GM18526 (cell line): ENCODE results near the gene CAPN14.

Source experiments
- POLR2A ChIP-seq: IDR thresholded peaks from 3 replicates; pipeline ENCODE4 v1.6.1; 2011; ENCODE audit not compliant: insufficient read length; ENCODE audit errors: extremely low read depth

CAPN14 gene

DNA sequence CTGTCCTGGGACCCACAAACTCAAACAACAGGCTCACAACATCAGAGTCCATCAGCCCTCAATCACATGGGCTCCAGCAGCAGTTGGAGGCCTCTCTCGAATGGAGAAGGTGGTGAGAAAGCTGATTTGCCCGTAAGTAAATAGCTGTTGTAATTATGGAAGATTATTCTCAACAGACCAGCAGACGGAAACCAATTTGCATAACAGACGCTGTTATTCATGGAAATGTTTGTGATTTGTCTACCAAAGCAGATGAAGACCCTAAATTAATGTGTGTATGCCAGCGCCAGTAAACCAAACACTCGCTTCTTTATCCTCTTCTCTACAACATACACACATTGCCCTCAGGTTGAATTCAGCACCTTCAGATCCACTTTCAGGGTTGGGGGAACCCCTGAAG is 55.7 kb downstream of the CAPN14 start:
- no peak for TF ChIP-seq POLR2A

DNA sequence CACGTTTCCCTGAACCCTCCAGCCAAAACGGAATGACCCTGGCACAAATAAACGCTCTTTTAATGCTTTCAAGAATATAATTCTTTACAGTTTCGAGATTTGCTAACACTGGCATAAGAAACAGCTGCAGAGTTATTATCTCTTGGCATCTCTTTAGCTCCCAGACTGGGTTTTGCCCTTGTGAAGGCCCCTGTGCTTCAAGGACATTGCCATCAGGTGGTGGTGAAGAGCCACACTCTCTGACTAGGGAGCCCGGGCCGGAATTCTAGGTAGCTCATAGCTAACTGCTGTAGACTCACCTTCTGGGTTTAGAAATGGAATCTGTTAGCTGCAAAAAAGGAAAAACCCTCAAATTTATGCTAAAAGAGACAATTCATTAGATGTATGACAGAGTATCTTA is 65.8 kb downstream of the CAPN14 start:
- TF ChIP-seq POLR2A, result no peak

DNA sequence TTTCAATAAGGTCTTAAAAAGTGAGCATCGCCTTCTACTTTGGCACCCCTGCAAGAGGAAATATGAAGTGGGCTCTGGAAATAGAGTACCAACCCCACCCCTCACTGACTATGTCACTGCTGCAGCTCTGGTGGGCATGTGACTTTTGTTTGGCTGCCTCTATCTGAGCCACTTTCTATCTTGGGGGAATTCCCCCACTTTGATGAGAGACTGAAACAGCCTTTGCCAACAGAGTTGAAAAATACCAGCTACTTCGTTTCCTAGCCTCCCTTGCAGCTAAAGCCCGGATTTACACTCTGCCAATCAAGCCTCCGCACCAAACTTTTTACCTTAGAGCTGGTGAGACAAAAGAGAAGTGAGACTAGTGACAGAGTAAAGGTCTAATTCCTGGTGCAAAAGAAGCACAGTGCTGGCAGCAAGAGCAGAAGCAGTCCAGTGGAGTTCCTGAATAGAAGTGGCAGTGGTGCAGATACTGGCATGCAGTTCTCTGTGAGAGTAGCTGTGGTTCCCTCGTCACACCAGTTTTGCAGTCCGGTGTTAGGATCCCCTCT is 67.1 kb downstream of the CAPN14 start:
- no peak for TF ChIP-seq POLR2A

DNA sequence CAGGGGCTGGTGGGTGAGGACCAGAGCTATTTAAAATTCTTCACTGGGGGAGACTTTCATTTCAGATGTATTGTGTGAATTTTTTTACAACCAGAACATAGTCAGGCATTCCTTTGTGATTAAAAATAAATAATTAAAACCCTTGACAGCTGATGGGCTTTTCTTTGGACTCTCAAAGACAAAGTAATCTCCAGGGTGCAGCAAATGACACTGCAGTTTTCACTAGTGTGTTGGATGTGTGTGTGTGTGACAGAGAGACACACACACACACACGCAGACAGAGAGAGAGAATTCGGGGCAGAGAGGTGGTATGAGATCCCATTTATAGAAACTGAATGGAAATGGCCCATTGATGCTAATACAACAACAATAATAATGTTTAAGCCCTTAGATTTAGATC is 68.8 kb downstream of the CAPN14 start:
- TF ChIP-seq POLR2A, result no peak

DNA sequence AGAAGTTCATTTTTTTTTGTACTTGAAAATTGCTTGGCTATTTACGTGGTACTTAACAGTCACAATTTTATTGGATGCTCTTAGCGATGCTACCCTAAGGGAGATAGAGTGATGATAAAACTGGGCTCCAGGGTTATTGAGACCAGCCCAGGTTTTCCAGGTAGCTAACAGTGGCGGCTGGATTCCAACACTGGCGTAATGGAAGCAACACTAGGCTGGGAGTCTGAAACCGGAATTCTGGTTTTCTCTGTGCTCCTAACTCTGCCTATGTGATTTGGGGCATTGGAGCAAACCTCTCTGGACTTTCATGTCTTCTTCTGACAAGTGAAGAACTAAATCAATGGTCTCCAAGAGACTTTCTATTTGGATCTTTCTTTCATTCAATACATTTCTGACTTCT is 69.7 kb downstream of the CAPN14 start:
- TF ChIP-seq POLR2A, result no peak

DNA sequence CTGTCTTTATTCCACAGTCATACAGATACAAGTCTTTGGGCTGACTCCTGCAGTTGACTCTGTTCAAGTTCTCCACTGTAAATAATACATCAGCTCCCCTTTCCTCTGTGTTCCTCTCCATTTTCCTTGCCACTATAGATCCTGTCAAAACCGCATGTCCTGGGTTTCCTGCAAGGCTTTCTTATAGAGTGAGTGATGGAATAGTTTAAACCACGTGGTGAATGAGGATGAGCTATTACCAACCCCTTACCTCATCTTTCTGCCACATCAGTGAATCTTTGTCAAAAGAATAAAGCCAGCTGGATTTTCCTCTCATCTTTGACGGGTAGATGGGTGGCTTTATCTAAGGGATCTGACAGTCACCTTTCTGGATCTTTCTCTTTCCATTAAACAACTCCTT is 75.2 kb downstream of the CAPN14 start:
- no peak for TF ChIP-seq POLR2A

DNA sequence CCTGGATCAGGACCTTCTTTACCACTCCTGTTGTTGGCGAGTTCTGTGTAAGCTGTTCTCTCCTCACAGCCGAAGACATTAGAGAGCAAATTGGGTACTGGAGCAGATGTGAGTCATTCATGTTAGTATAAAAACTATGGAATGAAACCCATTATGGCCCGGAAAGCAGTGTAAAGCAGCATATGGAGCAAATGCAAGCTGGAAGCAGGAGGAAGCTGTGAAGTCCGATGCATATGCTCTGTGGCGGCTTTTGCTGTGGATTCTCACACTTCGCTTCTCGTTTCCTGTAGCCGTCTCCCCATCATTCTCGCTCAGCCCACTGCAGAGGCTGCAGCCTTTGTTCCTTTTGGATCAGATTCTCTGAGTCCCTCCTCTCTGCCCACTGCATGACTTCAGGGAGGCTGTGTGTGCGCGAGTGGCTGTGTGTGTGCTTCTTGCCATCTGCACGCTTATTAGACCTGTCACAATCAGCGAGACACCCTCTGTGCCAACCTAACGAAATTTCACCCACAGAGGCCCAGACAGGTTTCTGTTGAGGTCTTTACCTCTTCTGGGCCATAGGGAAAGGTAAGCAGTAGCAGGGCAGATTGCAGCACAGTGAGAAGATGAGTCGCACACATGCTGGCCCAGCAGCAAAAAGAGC is 75.8 kb downstream of the CAPN14 start:
- no peak for TF ChIP-seq POLR2A

DNA sequence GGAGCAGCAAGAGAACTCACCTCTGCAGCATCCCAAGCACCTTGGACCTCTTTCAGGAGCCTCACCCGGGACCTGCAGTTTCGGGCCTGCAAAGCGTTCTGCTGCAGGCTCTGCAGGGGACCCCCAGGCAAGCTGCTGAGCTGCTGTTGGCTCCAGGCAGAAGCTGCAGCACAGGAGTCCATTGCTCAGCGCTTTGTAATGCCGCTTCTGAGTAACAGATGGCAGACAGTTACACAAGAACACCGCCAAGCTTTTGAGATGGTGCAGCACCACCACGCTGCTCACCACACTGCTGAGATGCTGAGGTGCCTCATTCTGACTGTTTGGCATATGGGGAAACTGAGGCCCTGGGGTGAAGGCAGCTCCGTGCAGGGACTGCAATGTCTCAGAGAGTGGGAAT is 77.2 kb downstream of the CAPN14 start:
- TF ChIP-seq POLR2A, result no peak

DNA sequence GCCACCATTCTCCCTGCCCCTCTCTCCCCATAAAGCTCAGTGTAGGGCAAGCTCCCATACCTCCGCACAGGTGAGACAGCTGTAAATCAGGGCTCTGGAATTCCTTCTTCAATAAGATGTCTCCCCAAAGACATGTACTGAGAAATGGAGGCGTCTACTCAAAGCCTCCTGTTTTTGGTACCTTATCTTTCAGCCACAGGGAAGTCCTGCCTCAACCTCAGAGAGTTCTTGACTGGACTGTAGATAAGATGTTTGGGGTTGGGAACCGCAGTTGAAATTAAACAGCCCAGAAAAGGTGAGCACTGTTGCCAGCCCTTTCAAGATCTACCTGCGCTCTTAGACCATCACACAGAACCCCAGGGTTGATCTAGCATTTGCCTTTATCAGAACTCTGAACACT is 77.6 kb downstream of the CAPN14 start:
- no peak for TF ChIP-seq POLR2A

DNA sequence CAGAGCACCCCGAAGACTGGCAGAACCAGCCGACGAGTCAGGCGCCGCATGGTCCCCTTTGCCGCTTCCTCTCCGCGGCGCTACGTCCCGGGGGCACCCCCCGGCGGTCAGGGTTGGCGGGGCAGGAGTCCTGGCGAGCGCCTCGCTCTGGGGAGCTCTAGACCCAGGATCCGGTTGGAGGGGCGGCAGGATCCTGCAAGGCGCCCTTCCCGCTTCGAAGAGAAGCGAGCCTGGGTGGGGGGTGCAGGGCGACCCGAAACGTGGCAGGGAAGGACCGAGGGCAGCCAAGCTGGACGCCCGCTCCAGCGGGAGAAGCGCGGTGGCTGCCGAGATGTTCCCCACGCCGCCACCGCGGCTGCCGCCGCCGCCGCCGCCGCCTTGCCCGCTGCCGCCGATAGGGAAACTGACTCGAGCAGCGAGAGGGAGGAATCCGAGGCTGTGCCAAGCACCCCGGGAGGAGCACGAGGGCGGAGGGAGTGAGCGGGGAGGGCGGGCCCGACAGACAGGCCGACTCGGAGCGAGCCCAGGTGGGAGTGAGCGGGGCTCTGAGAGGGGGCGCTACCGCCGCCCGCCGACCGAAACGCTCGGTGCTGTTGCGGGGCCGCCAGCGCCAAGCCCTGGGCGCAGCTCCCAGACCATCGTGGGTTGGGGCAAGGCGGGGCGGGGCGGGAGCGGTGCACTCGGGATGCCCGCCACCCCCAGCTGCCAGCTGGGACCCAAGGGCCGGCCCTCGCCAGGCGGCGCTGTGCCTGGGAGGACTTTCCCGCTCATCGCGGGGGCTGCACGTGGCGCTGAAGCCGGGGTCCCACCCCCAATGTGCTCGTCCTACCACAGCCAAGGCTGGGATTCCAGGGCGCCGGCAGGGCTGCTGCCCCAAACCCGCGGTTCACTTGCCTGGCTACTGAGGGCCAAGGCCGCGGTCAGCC is 79.0 kb downstream of the CAPN14 start, which contains the start of gene GALNT14:
Gene GALNT14, minus strand, starts transcription at position 404 of the 926 bp plus-strand sequence. Its CDS starts 354 bp downstream, at position 50.
- TF ChIP-seq POLR2A, result no peak

DNA sequence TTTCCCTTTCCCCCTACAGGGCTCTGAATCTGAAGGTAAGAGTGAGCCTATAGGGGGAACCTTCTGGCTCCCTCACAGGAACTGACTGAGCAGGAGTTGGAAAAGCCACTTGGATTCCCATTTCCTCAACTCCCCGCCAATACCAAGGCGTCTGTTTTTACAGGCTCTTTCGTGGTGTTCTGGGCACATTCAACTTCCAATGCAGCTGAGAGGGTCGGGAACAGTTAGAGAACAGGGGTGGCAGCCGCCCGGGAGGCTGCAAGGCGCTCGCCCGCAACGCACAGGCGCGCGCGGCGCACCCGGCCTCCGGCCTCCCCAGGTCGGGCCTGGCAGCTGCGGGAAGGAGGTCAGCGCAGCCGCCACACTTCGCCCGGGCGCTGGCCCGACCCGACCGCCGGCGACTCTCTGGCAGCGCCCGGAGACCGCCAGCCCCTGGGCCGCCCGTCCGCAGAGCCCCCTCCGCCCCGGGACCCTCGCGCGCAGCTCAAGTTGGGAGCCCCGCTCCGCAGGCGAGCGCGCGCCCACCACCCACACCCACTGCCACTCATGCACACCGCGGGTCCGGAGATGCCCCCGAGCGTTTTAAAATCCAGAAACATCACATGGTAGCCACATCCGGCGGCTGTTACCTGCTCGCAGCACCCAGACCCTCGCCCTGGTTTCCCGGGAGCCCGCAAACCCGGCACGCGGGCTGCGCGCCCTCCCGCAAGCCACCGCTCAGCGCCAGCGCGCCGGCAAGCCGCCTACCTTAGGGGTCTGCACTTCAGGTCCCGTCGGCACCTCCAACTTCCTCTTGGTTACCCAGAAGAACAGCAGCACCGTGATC is 79.9 kb downstream of the CAPN14 start:
- no peak for TF ChIP-seq POLR2A

DNA sequence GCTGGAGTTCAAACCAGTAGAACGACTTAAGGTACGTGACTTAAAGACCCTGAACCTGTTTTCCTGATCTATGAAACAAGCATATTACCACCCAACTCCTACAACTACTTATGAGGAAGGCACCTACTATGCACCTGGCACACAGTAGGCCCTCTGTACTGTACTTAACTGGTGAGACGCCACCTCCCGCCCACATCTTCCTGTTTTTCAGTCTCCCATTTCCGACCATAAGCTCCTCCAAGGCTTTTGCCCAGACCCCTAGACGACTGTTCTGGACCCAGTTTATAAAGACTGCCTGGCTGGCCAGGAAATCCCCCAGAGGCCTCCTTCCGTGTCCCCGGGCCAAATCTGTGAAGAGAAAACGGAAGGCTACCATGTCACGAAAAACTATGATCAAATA is 80.6 kb downstream of the CAPN14 start:
- no peak for TF ChIP-seq POLR2A

DNA sequence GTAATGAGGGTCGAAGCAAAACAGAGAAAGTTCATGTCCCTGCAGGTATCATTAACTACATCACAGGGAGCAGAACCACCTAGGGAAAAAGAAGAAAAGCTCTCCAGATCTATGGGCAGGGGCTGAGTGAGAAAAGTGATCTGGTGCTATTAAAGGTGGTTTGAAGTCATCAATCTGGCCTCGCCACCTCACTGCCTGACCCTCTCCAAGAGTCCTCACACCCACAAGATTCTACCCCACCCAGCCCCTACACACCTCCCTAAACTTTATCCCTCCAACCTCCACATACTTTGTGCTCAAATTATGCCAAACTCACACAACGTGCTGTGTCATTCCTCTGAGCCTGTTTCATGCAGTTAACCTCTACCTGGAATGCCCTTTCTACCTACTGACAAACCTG is 81.3 kb downstream of the CAPN14 start:
- TF ChIP-seq POLR2A, result no peak

DNA sequence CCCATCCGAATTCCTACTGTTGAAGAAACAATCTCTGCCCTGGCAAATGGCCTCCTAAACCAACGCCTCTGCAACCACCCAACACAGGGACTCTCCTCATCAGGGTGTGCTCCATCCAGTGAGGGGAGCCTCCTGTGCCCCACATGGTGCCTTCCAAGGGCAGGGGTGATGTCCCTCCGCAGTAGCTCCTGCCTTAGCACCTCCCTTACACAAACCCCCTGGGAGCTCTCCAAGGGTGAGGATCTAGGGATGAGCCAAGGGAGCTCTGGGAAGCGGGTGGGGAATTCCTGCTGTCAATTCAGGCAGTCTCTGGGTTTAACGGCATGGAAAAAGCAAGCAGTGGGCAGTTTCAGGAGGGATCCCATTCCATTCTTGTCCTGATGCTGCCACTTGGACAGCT is 82.8 kb downstream of the CAPN14 start:
- no peak for TF ChIP-seq POLR2A

DNA sequence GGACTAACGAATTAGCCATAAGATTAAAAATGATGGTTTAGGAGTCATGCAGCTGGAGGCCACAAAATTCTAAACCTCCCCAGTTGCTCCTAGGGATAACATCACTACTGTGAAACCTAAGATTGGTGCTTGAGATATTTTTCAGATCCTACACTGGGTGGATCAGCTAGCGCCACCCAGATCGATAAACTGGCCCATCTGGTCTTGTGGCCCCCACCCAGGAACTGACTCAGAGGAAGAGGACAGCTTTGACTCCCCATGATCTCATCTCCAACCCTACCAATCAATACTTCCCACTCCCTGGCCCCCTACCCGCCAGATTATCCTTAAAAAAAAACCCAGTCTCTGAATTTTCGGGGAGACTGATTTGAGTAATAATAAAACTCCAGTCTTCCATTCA is 84.5 kb downstream of the CAPN14 start:
- no peak for TF ChIP-seq POLR2A

DNA sequence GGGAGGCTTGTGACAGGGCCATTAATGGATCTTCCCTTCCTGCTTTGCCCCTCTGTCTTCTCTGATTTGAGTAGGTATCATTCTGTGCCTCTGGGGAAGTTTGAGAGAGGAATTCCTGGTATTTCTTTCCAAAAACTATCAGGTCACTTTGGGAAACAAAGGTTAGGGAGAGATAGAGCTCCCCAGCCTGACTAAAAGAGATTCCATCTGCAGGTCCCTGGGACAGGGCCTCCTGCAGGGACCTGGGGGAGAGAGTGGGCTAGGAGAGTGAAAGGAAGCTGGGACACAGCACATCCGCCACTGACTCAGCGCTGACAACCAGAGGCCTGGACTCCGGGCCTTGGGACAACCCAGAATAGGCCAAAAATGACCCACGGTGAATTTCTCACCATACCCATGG is 85.4 kb downstream of the CAPN14 start:
- TF ChIP-seq POLR2A, result no peak
